GM12875 (cell line): ENCODE results near the gene DCXR.

Experiments used
- H3K4me3 ChIP-seq: one replicate; pipeline ENCODE4 v1.5.1; 2011; ENCODE audit warnings: low read depth, low read length, control low read depth
- TF ChIP-seq, protein P1 (sequence below): IDR thresholded peaks from 2 replicates; pipeline ENCODE4 v1.5.1; 2011; ENCODE audit warnings: low read depth, mild to moderate bottlenecking, control low read depth, inconsistent platforms, low read length, moderate library complexity, borderline replicate concordance; ENCODE audit not compliant: insufficient read depth

DCXR gene

GRCh38 chr17:82000803-82001570, 36.5 kb downstream of the DCXR start:
- H3K4me3 ChIP-seq, result no peak overlapping the region
- TF ChIP-seq, protein P1, sequence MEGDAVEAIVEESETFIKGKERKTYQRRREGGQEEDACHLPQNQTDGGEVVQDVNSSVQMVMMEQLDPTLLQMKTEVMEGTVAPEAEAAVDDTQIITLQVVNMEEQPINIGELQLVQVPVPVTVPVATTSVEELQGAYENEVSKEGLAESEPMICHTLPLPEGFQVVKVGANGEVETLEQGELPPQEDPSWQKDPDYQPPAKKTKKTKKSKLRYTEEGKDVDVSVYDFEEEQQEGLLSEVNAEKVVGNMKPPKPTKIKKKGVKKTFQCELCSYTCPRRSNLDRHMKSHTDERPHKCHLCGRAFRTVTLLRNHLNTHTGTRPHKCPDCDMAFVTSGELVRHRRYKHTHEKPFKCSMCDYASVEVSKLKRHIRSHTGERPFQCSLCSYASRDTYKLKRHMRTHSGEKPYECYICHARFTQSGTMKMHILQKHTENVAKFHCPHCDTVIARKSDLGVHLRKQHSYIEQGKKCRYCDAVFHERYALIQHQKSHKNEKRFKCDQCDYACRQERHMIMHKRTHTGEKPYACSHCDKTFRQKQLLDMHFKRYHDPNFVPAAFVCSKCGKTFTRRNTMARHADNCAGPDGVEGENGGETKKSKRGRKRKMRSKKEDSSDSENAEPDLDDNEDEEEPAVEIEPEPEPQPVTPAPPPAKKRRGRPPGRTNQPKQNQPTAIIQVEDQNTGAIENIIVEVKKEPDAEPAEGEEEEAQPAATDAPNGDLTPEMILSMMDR, result no peak

GRCh38 chr17:81999976-82000802, 37.3 kb downstream of the DCXR start:
- no peak overlapping the region for H3K4me3 ChIP-seq
- TF ChIP-seq, protein P1, result no peak

DNA sequence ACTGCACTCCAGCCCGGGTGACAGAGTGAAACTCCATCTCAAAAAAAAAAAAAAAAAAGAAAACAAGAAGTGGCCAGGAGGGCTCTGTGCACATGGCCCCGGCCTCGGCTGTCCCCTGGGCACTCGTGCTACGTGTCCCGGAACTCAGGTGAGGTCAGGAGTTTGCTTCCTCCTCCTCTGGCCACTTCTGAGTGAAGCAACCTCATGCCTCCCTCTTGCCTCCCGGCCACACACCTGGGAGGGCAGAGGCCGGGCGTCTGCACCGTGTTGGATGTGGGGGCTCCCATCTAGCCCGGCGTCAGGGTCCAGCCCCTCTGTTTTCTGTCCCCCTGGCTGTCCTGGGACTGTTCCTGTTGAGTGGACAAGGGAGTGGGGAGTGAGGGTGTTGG, 37.9 kb downstream of the DCXR start:
- no peak overlapping the region for H3K4me3 ChIP-seq
- TF ChIP-seq, protein P1, result no peak

GRCh38 chr17:81998691-81999438, 38.6 kb downstream of the DCXR start:
- TF ChIP-seq, protein P1, result no peak
- no peak overlapping the region for H3K4me3 ChIP-seq

GRCh38 chr17:81998212-81998611, 39.3 kb downstream of the DCXR start:
- no peak overlapping the region for H3K4me3 ChIP-seq
- TF ChIP-seq, protein P1, result no peak

DNA sequence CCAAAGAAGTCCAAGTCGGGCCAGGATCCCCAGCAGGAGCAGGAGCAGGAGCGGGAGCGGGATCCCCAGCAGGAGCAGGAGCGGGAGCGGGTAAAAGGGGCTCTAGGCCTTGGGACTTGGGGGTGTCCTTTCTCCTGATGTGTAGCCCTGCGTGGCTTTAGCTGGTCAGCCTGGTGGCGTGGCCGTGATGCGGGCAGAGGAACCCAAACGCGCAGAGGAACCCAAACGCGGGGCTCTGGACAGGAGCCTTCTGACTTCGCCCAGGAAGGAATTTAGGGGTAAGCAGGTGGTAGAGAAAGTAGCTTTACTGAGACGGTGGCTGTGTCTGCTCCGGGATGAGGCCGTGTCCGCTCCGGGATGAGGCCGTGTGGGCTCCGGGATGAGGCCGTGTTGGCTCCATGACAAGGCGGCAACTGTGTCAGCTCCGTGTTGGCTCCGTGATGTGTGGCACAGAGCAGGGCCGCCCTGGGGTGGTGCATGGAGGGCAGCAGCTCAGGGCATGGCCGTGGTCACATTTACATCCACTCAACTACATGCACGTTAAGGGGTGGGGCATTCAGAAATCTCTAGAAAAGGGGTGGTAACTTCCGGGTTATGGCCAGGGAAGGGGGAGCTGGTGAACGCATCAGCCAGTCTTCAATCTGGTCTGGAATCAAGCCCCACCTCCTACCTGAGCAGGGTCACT, 40.6 kb downstream of the DCXR start:
- TF ChIP-seq, protein P1, result no peak
- H3K4me3 ChIP-seq, result no peak overlapping the region
